Lung (tissue), 12 donors: ENCODE results near the gene MLLT6. TPM values are rescaled to one million over a fixed set of nuclear protein-coding genes. Genes with fewer than 3 reads are reported as not detected.

Source experiments
- ATAC-seq: fragments of 200-7000 bp; cut with Tn5 transposase; one replicate; pipeline ENCODE4 v1.9.1; 2020; ENCODE audit warnings: moderate number of reproducible peaks; ENCODE audit not compliant: insufficient read depth, low FRiP score
- DNase-seq, 3 donors: peaks; one replicate each; pipeline ENCODE4 v3.0.0-alpha.2; 2013 to 2017
- H3K27ac ChIP-seq, 2 donors: one replicate each; pipeline ENCODE4 v1.5.1; 2013; ENCODE audit warnings: mild to moderate bottlenecking in 2 of 2, moderate library complexity in 2 of 2, control low read depth in 1 of 2, inconsistent platforms in 1 of 2, low read depth in 1 of 2, low read length in 1 of 2
- H3K27me3 ChIP-seq, 3 donors: one replicate each; pipeline ENCODE4 v1.5.1; 2013; ENCODE audit warnings: low read length in 2 of 3; ENCODE audit not compliant: control insufficient read depth in 3 of 3, insufficient read depth in 3 of 3
- H3K36me3 ChIP-seq, 4 donors: one replicate each; pipeline ENCODE4 v1.5.1; 2013; ENCODE audit warnings: low read length in 4 of 4, mild to moderate bottlenecking in 1 of 4, moderate library complexity in 1 of 4; ENCODE audit not compliant: control insufficient read depth in 4 of 4, insufficient read depth in 4 of 4
- H3K4me1 ChIP-seq, 5 donors: one replicate each; pipeline ENCODE4 v1.5.1; 2013; ENCODE audit warnings: low read length in 5 of 5, mild to moderate bottlenecking in 2 of 5, moderate library complexity in 1 of 5; ENCODE audit not compliant: control insufficient read depth in 5 of 5, insufficient read depth in 5 of 5
- H3K4me3 ChIP-seq: one replicate; pipeline ENCODE4 v1.5.1; 2013; ENCODE audit warnings: mild to moderate bottlenecking, control low read depth, moderate library complexity
- H3K9ac ChIP-seq, 2 donors: one replicate each; pipeline ENCODE4 v1.5.1; 2013; ENCODE audit warnings: low read length in 2 of 2, control low read depth in 1 of 2; ENCODE audit not compliant: insufficient read depth in 1 of 2
- H3K9me3 ChIP-seq, 4 donors: one replicate each; pipeline ENCODE4 v1.5.1; 2013; ENCODE audit warnings: low read length in 3 of 4, mild to moderate bottlenecking in 1 of 4, moderate library complexity in 1 of 4; ENCODE audit not compliant: control insufficient read depth in 4 of 4, insufficient read depth in 3 of 4
- CTCF ChIP-seq: IDR thresholded peaks from 2 replicates; pipeline ENCODE4 v1.5.1; 2012; ENCODE audit warnings: mild to moderate bottlenecking; ENCODE audit errors: control extremely low read depth, extremely low read depth
- WGBS, 2 donors: extraction: QIAGEN DNeasy Blood & Tissue Kit; methylation state at CpG; one replicate each; pipeline ENCODE4 v1.1.7; 2013; 5-methylcytosine and 5-hydroxymethylcytosine counted together
- polyA plus RNA-seq, 2 donors: library from polyadenylated mRNA; stranded (reverse); fragments of 200-250 nt; gene quantifications; one replicate each; pipeline ENCODE4 v1.2.1, GENCODE V29; 2013
- total RNA-seq, 2 donors: library from RNA; depleted of rRNA in 1 of 2; stranded (reverse); fragments of >200 nt in 1 of 2; gene quantifications; one replicate each; pipeline ENCODE4 v1.2.1, GENCODE V29; 2014 to 2021
- donor health status: control.
- donor health status: control.
- donor health status: Bipolar disorder and iron deficiency.
- donor health status: healthy.
- donor health status: DM: yes; HTN: yes; CAD: no.

Gene MLLT6
- total and polyA plus RNA-seq, 4 donors = 64.0 to 108 (median 70.3) TPM

GRCh38 chr17:38762231-38762630, 57.2 kb downstream of the MLLT6 start:
- H3K27ac ChIP-seq = no peak overlapping the region
- ATAC-seq = no peak
- WGBS, 2 donors = 87 to 95% methylated on average over 3 of the region's 3 CpGs
- no peak for TF ChIP-seq CTCF
- no peaks in the 10 kb centered on the region for H3K4me1 ChIP-seq
- no peak for DNase-seq
- H3K4me3 ChIP-seq = no peak overlapping the region
- H3K9ac ChIP-seq = no peak overlapping the region
- peaks cover 18 to 52% (median 30%) of the 10 kb centered on the region in 4 donors for H3K36me3 ChIP-seq
- no peaks in the 10 kb centered on the region for H3K27me3 ChIP-seq
- no peaks in the 10 kb centered on the region for H3K9me3 ChIP-seq

GRCh38 chr17:38766341-38766740, 61.3 kb downstream of the MLLT6 start:
- TF ChIP-seq CTCF = no peak
- 92 to 96% methylated on average over 5 of the region's 5 CpGs for WGBS, 2 donors
- H3K4me3 ChIP-seq = no peak overlapping the region
- H3K27ac ChIP-seq = no peak overlapping the region
- ATAC-seq = no peak
- H3K36me3 ChIP-seq = peaks cover 23 to 71% (median 32%) of the 10 kb centered on the region in 4 donors
- H3K9ac ChIP-seq = no peak overlapping the region
- no peaks in the 10 kb centered on the region for H3K4me1 ChIP-seq
- DNase-seq = no peak
- no peaks in the 10 kb centered on the region for H3K27me3 ChIP-seq
- H3K9me3 ChIP-seq = no peaks in the 10 kb centered on the region

DNA sequence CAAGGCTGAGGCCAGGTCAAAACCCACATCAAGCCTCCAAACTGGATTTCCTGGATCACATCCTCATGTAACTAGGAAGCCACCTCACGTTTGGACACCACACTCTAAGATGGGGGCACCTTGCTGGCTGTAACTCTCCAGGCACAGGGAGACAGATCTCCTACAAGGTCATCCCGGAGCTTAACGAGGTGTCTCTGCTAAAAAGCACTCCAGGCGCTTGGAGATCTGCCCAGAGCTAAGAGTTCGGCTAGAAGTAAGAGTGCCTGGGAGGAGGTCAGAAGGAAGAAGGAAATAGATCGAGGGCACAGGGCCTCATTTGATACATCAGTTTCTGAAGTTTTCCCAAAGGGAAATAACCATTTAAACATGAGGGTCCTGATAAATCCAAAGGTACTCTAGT, 63.3 kb downstream of the MLLT6 start:
- Histone ChIP-seq H3K36me3 (peaks cover 28 to 63% (median 42%) of the 10 kb centered on the region in 4 donors), H3K9me3 (no peaks in the 10 kb centered on the region), H3K4me1 (no peaks in the 10 kb centered on the region), H3K27ac (no peak overlapping the region), H3K27me3 (no peaks in the 10 kb centered on the region), H3K4me3 (no peak overlapping the region), H3K9ac (no peak overlapping the region)
- 51 to 81% methylated on average over 6 of the region's 6 CpGs for WGBS, 2 donors
- ATAC-seq = peak; percentile 7
- no peak for DNase-seq
- no peak for TF ChIP-seq CTCF

DNA sequence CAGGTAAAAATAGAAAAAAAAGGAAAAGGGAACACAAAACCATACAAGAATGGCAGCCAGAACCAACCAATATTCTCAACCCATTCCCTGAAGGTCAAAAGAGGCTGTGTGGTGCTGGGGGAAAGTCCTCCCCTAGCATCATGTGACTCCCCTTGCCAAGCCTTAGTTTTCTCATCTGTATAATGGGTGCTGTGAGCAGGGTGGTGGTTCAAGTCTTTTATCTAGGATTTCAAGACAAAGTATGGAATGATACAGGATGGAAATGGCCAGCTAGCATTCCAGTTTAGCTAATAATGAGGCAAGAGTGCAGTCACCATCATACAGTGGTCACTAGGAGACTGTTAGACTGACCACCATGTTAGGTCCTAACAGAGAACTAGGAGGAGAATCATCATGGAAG, 68.2 kb downstream of the MLLT6 start:
- no peaks in the 10 kb centered on the region for H3K9me3 ChIP-seq
- H3K36me3 ChIP-seq = peaks cover 47 to 63% (median 55%) of the 10 kb centered on the region in 4 donors
- ATAC-seq (no peak), DNase-seq (no peak)
- TF ChIP-seq CTCF = no peak
- no peak overlapping the region for H3K27ac ChIP-seq
- H3K9ac ChIP-seq = no peak overlapping the region
- H3K27me3 ChIP-seq = no peaks in the 10 kb centered on the region
- H3K4me3 ChIP-seq = no peak overlapping the region
- H3K4me1 ChIP-seq = no peaks in the 10 kb centered on the region
